Caco-2 (cell line): ENCODE results near the gene GRID2IP. TPM values are rescaled to one million over a fixed set of nuclear protein-coding genes. Genes with fewer than 3 reads are reported as not detected.

Experiments used
- BruUV-seq: library from RNA; stranded (reverse); fragments of 400-500 nt; replicated peaks from 2 replicates; lab custom pipeline; 2021; lab: Mats Ljungman, UMichigan
- CTCF ChIA-PET: fragments of 300-600 bp; sonication (Branson Sonifier 250); formaldehyde crosslinking; loops from one replicate; lab custom pipeline; 2022; ENCODE audit warnings: antibody characterized with exemption; lab: Charles Lee
- POLR2A ChIA-PET: fragments of 300-600 bp; sonication (Branson Sonifier 250); formaldehyde crosslinking; loops from one replicate; lab custom pipeline; 2022; ENCODE audit warnings: antibody characterized with exemption; lab: Charles Lee
- DNase-seq, 2 experiments: peaks; one replicate each; pipeline versions ENCODE4 v3.0.0 to v3.0.0-alpha.2; 2020 to 2022
- H3K27me3 ChIP-seq: replicated peaks from 2 replicates; pipeline ENCODE4 v1.6.0; 2011; ENCODE audit warnings: low read length; ENCODE audit not compliant: control insufficient read depth, insufficient read depth
- H3K36me3 ChIP-seq: 2 replicates; pipeline ENCODE4 v1.5.1; 2011; ENCODE audit warnings: low read length; ENCODE audit not compliant: control insufficient read depth, insufficient read depth
- H3K4me1 ChIP-seq: fragments of 250-450 bp; sonication (Bioruptor Pico); 2 replicates; pipeline ENCODE4 v1.5.1; 2020; ENCODE audit warnings: mild to moderate bottlenecking
- H3K4me3 ChIP-seq: 2 replicates; pipeline ENCODE4 v1.5.1; 2011; ENCODE audit warnings: low read depth, mild to moderate bottlenecking, control low read depth, low read length
- H3K9me3 ChIP-seq: fragments of 250-450 bp; sonication (Bioruptor Pico); 2 replicates; pipeline ENCODE4 v1.5.1; 2020; ENCODE audit warnings: mild to moderate bottlenecking, moderate library complexity
- H3K27ac Mint-ChIP-seq: one replicate; pipeline ENCODE4 v1.8.0; 2022; ENCODE audit warnings: mixed read lengths; ENCODE audit not compliant: unreplicated experiment
- H3K27me3 Mint-ChIP-seq: one replicate; pipeline ENCODE4 v1.8.0; 2022; ENCODE audit warnings: mixed read lengths; ENCODE audit not compliant: insufficient read depth, unreplicated experiment
- H3K36me3 Mint-ChIP-seq: one replicate; pipeline ENCODE4 v1.8.0; 2022; ENCODE audit warnings: mild to moderate bottlenecking, mixed read lengths; ENCODE audit not compliant: insufficient read depth, unreplicated experiment
- H3K4me1 Mint-ChIP-seq: one replicate; pipeline ENCODE4 v1.8.0; 2022; ENCODE audit warnings: low read depth, mixed read lengths; ENCODE audit not compliant: unreplicated experiment
- H3K4me3 Mint-ChIP-seq: one replicate; pipeline ENCODE4 v1.8.0; 2022; ENCODE audit warnings: mild to moderate bottlenecking, moderate library complexity, mixed read lengths; ENCODE audit not compliant: unreplicated experiment
- H3K9me3 Mint-ChIP-seq: one replicate; pipeline ENCODE4 v1.8.0; 2022; ENCODE audit warnings: mixed read lengths; ENCODE audit not compliant: unreplicated experiment
- CTCF ChIP-seq, 2 experiments: fragments of 200-600 bp in 1 of 2; IDR thresholded peaks; 1 replicate in 1 of 2; 2 replicates in 1 of 2; pipeline versions ENCODE4 v1.5.1 to v1.8.0; 2011 to 2022; ENCODE audit warnings: antibody characterized with exemption in 1 of 2, control low read depth in 1 of 2, inconsistent platforms in 1 of 2, low read depth in 1 of 2, low read length in 1 of 2, mild to moderate bottlenecking in 1 of 2, moderate library complexity in 1 of 2; ENCODE audit not compliant: insufficient read depth in 1 of 2, severe bottlenecking in 1 of 2, unreplicated experiment in 1 of 2
- intact Hi-C: fragments of 100-400 bp; cut with micrococcal nuclease; formaldehyde crosslinking; loops from one replicate; pipeline ENCODE4 v1.10.0; 2022; ENCODE audit not compliant: unreplicated experiment
- total RNA-seq: library from RNA; stranded (reverse); gene quantifications from 2 replicates; pipeline ENCODE4 v1.2.3, GENCODE V29; 2022

The GRID2IP gene
- total RNA-seq, 1 experiment from 2014 or later, result 0.95 TPM

DNA sequence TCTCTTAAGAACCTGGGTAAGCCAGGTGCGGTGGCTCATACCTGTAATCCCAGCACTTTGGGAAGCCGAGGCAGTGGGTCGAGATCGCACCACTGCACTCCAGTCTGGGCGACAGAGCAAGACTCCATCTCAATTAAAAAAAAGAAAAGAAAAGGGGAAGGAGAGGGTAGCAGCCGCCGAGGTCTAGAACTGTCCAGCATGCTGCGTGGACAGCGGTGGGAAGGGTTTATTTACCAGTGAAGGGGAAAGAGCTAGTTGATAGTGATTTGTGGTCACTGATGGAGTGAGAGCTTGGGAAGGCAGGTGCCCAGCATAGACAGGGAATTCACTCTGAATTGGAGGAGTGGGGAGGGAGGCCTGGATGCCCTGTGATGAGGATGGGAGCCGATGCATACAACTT is 60.1 kb downstream of the GRID2IP start:
- Mint-ChIP-seq H3K27me3 (no peaks in the 10 kb centered on the region), H3K4me1 (no peaks in the 10 kb centered on the region), H3K9me3 (no peaks in the 10 kb centered on the region), H3K4me3 (no peak overlapping the region), H3K27ac (no peak overlapping the region), H3K36me3 (no peaks in the 10 kb centered on the region)
- ChIA-PET CTCF (no interaction called here), POLR2A (no interaction called here)
- no peaks in the 10 kb centered on the region for H3K4me1 ChIP-seq
- no peak for DNase-seq
- TF ChIP-seq CTCF (IDR thresholded peaks at IDR 0.05; ENCODE audit: insufficient read depth in 1 of 2, low read depth in 1 of 2, low read length in 1 of 2, severe bottlenecking in 1 of 2, unreplicated experiment in 1 of 2), result no peak
- no peaks in the 10 kb centered on the region for H3K27me3 ChIP-seq
- intact Hi-C loops, result no loop called here
- no peaks in the 10 kb centered on the region for H3K9me3 ChIP-seq
- no peak overlapping the region for H3K4me3 ChIP-seq
- no peaks in the 10 kb centered on the region for H3K36me3 ChIP-seq
- no TSS peak for BruUV-seq

GRCh38 chr7:6489612-6490011 is 61.6 kb downstream of the GRID2IP start:
- H3K4me3 ChIP-seq, result no peak overlapping the region
- no peak overlapping the region for H3K27ac Mint-ChIP-seq
- H3K27me3 ChIP-seq, result no peaks in the 10 kb centered on the region
- H3K36me3 Mint-ChIP-seq, result no peaks in the 10 kb centered on the region
- CTCF ChIA-PET, result no interaction called here
- H3K9me3 Mint-ChIP-seq, result no peaks in the 10 kb centered on the region
- H3K9me3 ChIP-seq, result no peaks in the 10 kb centered on the region
- no peaks in the 10 kb centered on the region for H3K27me3 Mint-ChIP-seq
- intact Hi-C loops, result no loop called here
- H3K4me1 Mint-ChIP-seq, result no peaks in the 10 kb centered on the region
- no peak overlapping the region for H3K4me3 Mint-ChIP-seq
- peak; percentile 27 to 45 for TF ChIP-seq CTCF (IDR thresholded peaks at IDR 0.05; ENCODE audit: insufficient read depth in 1 of 2, low read depth in 1 of 2, low read length in 1 of 2, severe bottlenecking in 1 of 2, unreplicated experiment in 1 of 2)
- POLR2A ChIA-PET, result no interaction called here
- BruUV-seq, result no TSS peak
- no peaks in the 10 kb centered on the region for H3K36me3 ChIP-seq
- H3K4me1 ChIP-seq, result peaks cover 4% of the 10 kb centered on the region
- DNase-seq, result peak in 1 of 2 experiments; percentile 62

- Histone ChIP-seq H3K9me3 (no peaks in the 10 kb centered on the region), H3K4me1 (peaks cover 13% of the 10 kb centered on the region), H3K4me3 (no peak overlapping the region), H3K36me3 (no peaks in the 10 kb centered on the region), H3K27me3 (no peaks in the 10 kb centered on the region)
- H3K27ac Mint-ChIP-seq, result no peak overlapping the region
- intact Hi-C loops, result no loop called here
- no TSS peak for BruUV-seq
- POLR2A ChIA-PET, result no interaction called here
- H3K27me3 Mint-ChIP-seq, result no peaks in the 10 kb centered on the region
- CTCF ChIA-PET, result no interaction called here
- no peaks in the 10 kb centered on the region for H3K4me1 Mint-ChIP-seq
- no peak for TF ChIP-seq CTCF (IDR thresholded peaks at IDR 0.05; ENCODE audit: insufficient read depth in 1 of 2, low read depth in 1 of 2, low read length in 1 of 2, severe bottlenecking in 1 of 2, unreplicated experiment in 1 of 2)
- no peak overlapping the region for H3K4me3 Mint-ChIP-seq
- no peak for DNase-seq
- peaks cover 17% of the 10 kb centered on the region for H3K36me3 Mint-ChIP-seq
- no peaks in the 10 kb centered on the region for H3K9me3 Mint-ChIP-seq
Measured at GRCh38 chr7:6487184-6487545, 64.1 kb downstream of the GRID2IP start.
